Measurements from ENCODE around the gene DECR2.
A peak's percentile ranks its signal among the peaks of the same experiment; 100 is the strongest.
"Not testable (repeated sequence)": the region's sequence is repeated elsewhere in the genome, so short reads cannot be mapped to it uniquely, and the experiment has no call there.

The DECR2 gene

DNA sequence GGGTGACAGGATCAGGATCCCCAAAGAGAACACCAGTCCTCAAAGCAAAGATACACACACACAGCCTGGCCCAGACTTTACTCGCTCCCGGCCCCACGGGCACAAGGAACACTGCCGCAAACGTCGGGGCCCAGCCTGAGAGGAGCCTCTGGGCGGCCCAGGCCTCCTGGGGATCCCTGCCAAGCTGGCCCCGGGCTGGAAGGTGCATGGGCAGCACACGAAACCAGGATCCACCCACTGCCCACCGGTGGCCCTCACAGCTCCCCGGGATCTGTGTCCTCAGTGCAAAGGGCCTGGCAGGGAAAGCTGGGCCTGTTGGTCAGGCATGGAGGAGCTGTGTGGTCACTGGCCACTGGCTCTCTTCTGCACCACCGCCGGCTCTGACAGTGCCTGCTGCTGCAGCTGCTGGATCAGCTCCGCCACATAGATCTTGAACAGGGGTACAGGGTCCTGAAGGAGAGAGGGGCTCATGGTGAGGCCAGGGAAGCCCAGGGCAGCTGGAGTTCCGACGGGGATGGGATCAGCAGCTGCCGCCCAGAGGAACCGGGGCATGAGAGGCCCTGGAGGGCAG is 34.3 kb upstream of the DECR2 start:
- no peak for DNase-seq

DNA sequence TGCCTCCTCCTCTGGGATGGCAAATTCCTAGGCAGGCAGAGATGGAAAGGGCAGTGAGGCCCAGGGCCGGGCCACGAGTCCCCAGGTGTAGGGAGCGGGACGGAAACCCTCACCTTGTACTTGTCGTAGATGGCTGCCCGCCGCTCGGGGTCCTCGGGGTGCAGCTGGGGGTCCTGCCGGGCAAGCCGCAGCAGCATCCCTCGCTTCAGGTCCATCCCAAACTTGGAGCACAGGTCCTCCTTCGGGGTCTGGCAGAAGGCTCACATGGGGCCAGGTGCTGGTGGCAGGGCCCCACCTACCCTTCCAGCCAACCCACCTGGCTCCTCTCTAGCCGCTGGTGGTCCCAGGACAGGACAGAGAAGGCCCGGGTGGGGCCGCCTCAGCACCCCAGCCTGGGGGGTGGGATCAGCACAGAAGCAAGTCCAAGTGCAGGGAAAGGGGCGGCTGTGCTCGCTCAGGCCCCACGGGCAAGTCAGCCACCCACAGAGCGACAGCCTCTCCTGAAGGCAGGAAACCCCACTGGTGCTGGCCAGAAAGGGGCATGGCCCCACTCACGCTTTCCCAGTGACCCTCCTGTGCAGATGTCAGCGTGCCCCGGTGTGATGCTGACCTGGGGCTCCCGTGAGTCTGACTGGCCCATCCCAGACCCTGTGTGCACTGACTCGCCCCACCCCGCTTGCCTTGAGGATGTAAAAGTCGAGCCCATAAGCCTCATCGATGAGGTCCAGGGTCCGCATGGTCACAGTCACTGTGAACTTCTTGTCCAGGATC is 33.1 kb upstream of the DECR2 start:
- no peak for DNase-seq

DNA sequence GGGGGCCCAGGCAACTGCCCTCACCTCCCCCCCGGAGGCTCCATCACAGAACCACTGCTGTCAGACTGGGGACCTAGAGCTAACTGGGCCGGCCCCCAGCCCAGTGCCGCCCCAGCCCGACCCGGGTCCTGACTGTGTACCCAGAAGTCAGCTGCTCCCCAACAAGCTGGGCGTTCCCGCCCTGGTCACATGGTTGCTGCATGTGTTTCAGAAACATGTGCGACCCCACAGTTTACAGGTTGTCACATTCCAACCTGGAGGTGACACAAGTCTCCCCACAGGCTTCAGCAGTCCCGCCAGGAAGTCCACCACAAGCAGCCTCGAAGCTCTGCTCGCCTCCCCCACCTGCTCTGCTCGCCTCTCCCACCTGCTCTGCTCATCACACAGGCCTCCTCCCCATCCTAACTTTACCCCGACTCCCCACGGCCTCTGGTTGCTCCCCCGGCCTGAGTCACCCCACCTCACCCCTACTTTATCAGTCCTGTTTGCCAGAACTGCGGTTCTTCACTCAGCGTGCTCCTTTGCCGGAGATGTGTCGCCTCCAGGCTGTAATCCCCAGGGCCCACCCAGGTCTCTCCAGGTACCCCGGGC is 32.3 kb upstream of the DECR2 start:
- no peak for DNase-seq

DNA sequence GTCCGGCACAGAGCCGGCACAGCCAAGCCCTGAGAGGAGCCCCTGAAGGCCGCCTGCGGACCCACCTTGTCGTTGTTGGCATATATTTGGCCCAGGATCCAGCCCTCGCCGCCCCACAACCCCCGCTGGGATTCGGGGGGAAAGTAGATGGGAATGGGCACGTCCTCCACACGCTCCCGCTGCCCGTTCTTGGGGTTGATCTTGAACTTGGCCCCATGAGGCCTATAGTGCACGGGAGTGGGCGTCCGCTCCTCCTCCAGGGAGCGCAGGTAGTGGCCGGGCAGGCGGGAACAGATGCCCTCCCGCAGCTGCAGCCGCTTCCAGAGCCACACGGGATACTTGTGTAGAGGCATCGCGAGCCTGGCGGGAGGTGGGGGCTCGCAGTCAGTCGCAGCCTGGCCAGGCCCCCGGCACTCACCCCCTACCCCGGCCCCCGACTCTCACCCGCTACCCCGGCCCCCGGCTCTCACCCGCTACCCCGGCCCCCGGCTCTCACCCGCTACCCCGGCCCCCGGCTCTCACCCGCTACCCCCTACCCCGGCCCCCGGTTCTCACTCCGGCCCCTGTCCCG is 31.7 kb upstream of the DECR2 start:
- no peak for DNase-seq

DNA sequence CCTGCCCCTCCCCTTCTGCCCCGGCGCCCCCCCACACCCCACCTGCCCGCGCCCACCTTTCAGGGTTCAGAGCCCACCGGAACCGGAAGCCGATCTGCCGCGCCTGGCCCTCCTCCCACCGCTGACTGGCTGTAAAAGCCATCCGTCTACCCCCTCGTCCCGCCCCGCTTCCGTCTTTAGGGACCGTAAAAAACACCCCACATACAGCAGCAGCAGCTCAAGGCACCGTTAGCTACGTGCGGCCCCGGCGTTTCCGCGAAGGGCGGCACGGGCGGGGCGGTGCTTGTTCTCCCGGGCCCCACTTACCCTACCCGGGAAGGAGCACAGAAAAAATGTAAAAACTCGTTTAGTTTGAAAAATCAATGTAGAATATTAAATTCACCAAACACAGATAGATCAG is 31.2 kb upstream of the DECR2 start, which contains the start of gene MRPL28:
MRPL28 (minus strand) TSS at position 96 of the 400 bp plus-strand sequence. CDS start 320 bp downstream, outside the sequence.
- peak; percentile 91 for DNase-seq

DNA sequence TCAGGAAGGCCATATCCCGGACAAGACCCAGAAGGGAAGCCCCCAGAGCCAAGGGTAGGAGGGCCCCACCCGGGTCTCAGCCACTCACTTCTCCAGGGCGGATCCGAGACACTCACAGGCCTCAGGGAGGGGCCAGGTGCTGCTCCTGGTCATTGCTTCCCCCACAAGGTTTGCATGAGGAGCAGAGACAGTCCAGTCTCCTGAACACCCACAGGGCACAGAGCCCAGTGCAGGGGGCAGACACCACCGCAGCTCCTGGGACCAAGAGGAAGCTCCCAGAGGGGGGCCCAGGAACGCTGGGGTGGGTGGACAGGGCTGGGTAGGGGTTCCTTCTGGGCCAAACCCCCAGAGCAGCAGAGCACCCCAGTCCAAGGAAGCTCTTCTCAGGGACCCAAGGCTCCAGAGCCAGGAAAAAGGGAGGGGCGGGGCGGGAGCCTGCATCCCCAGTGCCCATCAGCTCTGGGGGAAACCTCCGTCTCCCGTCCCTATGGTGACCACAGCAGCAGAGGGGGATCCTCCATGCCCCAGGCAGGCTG is 30.6 kb upstream of the DECR2 start:
- no peak for DNase-seq

DNA sequence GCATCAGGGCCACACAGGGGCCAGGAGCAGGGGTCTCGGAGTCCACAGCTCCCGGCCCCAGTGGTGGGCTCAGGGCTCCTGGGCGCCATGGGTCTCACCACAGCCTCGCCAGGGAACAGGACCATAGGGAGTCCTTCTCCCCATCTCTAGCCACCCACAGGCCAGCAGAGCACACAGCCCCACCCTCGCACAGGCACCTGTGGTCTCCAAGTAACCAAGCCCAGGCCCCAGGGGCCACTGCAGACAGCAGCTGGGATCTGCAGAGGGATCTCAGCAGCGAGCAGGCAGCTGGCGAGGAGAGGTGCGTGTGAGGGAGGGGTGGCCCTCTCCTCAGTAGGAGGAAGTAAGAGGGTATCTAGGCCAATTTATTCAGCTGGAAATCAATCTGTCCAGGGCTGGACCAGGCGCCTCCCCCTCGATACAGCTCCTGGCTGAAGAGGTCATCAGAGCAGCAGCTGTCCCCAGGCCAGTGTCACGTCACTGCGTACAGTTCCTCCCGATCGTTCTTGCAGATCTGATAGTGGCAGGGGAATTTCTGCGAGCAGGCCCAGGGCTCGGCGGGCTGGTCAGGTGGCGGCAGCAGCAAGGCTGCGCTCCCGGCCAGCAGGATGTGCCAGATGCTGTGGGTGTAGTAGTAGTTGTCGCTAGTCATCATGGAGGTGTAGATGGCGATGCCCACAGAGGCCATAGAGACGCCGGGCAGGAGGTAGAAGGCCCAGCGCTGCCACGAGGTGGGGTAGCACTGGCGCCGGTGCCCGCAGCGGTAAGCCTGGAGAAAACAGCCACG is 30.0 kb upstream of the DECR2 start:
- peak; percentile 77 for DNase-seq

DNA sequence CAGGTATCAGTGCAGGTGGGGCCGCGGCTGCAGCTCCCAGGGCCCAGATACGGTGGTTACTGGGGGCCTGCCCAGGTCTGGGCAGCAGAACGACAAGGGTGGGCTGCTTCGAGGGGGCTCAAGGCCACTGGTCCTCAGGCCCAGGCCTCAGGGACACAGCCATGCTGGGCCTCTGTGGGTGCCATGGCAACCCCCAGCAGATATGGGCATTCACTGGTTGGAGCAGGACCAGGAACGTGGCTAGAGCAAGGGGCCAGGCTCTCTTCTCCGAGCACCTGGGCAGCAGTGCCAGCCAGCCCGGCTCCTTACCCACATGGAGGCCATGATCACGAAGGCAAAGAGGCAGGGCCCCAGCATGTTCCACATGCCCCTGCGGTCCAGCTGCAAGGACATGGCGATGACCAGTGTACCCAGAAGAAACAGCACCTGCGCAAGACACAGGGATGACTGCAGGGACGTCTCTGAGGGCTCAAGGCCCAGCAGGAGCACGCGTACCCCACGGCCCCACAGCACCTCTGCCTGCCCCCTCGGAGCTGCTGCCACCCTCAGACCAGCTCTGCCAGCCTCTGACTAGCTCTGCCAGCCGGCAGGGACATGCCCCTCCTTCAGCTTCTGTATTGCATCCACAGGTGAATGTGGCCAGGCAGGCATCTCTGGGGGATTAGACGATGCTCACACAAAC is 29.2 kb upstream of the DECR2 start:
- no peak for DNase-seq

DNA sequence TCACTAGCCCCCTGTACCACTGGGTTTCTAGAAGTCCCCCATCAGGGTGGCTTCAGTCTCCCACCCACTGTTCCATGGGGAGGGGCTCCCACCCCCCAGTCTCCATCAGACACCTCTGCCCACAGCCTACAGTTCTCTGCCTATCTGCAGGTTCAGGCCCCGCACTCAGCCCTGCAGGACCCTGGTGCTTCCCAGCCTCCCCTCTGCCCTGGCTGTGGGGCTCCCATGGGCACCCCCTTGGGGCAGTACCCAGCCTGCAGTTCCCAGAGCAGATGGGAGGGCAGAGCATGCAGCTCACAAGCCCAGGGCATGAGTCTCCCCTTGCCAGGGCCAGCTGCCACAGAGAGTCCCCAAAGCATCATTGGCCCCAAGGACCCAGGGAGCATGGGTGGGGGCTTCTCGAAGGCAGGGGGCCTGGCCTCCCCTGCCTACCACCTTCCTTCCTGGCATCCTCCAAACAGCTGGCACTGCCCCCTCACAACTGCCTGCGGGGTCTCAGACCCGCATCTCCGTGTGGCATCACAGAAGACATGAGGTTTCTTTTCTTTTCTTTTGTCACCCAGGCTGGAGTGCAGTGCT is 28.6 kb upstream of the DECR2 start:
- no peak for DNase-seq

DNA sequence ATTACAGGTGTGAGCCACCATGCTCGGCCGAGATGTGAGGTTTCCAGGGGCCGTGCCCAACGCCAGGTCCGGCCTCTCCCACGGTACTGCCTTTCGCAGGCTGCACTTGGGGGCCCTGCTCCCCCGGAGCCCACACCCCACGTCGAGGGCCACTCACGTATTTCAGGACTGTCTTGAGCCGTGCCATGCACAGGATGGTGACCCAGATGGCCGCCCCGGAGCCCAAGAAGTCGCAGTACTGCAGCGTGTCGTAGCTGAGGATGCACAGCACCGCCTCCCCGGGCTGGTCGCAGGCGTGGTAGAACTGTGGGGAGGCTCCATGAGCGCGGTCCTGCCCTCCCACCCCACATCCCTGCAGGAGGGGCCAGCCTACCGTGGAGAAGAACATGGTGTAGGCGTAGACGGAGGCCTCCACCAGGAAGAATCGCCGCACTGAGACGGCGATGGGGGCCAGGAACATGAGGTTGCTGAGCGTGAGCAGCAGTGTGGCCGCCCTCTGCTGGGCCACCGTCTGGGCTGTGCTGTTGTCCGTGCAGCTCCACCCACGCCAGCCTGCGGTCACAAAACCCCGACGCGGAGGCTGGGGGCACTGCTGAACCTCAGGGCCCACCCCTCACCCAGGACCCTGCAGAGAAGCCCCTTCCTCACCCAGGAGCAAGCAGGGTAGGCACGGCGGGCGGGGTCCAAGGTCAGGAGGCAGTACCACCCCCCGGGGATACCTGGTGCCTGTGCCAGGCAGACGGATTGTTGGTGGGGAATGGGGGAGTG is 27.7 kb upstream of the DECR2 start:
- no peak for DNase-seq

DNA sequence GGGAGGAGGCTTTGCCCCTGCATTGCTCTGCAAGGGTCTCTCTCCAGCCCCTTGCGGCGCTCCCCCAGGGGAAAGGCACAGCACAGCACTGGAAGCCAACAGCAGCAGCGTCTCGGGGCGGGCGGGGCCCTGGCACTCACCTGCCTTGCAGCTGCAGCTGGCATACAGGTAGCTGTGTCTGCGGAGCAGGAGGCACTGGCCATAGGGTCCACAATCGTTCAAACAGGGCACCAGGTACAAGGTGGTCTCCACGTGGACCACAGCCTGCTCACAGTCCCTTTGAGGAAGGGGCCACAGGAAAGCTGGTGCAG is 27.1 kb upstream of the DECR2 start:
- DNase-seq = no peak

DNA sequence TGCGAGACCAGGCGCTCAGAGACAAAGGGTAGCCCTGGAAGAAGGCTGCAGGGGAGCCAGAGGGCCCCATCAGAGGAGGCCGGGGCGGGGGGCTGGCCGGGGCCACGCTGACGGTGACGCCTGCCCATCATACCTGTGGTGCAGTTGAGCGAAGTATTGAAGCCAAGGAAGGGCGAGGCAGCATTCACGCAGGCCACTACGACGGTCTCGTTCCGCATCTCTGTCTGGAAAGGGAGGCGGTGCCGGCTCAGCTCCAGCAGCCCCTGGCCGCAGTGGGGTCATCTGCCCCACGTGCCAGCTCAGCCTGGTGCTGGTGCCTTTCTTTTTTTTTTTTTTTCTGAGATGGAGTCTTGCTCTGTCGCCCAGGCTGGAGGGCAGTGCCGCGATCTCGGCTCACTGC is 26.5 kb upstream of the DECR2 start:
- no peak for DNase-seq

DNA sequence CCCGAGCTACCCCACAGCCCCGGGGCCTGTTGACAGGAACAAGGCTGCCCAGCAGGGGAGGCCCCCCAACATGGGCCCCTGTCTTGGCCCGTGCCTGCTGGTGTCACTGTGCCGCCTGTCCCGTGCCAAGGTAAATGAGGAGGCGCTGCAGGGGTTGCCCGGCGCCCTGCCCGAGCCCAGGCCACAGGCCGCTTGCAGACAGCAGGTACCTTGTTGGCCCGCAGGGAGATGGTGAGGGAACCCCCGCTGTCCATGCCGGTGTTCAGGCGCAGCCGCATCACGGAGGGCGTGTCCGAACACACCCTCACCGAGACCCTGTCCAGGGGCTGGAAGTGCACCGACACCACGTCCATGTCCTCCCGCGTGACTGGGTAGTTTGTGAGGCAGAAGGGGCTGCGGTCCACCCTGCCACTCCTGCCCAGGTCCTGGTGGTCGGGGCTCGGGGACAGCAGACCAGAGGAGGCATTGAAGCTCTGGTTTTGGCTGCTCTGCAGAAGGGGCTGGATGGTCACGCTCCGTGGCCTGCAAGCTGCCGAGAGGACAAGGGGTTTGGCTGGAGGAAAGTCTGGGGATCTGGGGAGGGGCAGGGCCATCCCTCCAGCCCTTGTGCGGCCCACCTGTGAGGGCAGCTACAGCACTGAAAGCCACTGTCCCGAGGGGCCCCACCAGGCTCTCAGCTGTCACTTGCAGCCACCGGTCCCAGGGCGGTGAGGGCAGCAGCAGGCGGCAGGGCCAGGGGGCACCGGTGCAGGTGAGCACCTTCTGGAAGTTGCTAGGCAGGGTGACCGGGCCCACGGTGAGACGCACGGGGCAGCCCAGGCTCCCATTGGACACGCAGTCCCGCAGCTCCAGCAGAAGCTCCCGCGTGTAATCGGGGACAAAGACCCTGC is 25.5 kb upstream of the DECR2 start:
- DNase-seq = no peak

DNA sequence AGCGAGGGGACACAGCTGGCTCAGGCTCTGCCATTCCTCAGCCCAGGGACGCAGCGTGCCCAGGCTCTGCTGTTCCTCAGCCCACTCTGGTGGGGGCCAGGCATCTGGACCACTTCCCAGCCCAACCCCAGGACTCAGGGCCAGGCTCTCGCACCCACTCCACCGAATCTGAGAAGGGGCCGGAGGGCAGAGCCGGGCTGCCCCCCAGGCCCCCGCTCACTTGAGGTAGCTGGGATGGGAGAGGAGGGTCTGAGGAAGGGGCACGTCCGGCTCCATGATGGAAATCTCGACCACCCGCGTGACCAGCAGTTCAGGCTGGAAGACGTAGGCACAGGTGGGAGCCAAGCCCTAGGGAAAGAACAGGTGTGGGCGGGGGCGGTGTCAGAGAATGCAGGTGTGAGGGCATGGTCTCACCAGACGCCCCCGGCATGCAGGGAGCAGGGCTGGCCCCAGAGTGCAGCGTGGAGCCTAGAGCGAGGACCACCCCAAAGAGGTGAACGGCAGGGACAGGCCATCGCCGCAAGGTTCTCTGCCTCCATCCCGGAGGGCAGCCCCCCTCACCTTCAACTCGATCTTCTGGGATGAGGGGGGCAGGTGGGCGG is 24.8 kb upstream of the DECR2 start:
- DNase-seq = no peak

DNA sequence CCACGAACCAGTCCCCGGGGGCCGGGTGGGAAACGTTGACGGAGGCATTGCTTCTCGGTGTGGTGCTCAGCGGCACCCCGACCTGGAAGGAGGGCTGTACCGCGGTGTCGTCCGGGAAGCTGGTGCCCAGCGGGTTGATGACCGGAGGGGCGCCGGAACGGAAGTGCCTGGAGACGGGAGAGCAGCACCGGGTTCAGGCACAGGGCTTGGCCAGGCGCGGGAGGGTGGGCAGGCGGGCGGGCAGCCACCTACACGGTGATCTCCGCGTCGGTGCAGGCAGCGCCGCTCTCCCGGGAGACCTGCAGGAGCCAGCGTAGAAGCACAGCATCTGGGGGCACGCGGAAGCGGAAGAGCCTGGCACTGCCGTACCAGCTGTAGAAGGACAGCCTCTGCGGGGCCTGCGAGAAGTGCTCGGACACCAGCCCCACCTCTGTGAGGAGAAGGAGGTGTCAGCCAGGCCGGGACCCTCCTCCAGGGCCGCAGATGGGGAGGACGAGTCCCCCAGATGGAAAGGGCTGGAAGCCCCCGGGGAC is 24.2 kb upstream of the DECR2 start:
- no peak for DNase-seq

DNA sequence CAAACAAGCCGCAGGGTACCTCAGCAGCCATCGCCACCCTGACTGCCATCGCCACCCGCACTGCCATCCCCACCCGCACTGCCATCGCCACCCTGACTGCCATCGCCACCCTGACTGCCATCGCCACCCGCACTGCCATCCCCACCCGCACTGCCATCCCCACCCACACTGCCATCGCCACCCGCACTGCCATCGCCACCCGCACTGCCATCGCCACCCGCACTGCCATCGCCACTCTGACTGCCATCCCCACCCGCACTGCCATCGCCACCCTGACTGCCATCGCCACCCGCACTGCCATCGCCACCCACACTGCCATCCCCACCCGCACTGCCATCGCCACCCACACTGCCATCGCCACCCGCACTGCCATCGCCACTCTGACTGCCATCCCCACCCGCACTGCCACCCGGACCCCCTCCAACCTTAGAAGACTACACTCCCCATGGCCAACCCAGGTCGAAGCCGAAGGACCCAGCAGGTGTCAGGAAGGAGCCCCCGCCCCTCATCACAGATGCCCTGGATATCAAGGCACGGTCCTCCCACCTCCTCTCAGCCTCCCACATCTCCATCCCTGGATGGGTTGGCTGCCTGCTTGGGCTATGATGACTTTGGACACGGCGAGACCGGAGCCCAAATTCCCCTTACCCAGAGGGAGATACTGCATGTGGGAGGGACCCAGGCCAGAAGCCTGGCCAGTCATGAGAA is 23.4 kb upstream of the DECR2 start:
- DNase-seq = not testable (repeated sequence)

DNA sequence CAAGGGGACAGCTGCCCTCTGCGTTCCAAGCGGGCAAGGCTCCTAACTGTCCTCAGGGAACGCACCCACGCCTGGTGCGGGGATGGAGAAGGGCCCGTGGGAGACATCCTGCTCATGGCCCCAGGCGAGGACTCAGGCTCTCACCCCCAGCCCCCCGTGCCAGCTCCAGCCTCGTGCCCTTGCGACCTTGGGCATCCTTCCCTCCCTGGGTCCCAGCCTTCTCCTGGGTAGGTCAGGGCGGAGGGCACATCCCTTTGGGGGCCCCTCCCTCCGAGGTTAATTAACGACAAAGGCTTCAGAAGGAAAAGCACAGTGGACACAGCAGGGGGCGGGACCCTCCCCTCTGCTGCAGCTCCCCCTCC is 22.9 kb upstream of the DECR2 start:
- no peak for DNase-seq

DNA sequence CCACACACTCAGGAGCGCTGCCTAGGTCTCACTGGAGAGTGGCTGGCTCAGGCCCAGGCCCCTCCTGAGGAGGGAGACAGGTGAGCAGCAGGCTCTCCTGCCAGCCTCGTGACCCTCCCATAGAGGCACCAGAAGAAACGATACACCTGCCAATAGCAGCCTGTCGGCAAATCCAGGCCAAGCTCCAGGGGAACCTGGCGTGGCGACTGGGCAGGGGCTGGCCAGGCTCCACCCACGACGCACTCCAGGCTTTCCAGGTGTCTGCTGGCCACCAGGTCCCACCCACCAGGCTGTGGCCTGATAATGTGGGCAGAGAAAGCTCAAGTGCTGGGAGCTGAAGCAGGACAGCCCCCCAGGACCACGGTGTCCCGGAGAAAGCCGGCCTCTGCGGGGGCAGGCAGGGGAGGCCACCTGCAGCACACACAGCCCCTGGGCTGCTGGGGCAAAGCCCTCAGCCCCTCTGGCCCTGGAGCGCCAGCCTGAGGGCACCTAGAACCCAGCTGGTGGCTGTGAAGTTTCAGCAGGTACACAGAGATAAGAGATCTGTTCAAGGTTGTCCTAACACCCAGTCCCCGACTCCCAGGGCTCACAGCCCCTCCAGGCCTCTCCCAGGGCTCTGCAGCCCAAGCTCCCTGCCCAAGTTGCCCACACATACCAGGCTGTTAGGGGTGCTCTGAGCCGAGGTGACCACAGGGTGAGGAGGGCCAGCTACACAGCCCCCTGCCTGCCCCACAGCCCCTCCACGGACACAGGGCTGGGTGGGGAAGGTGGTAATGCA is 22.3 kb upstream of the DECR2 start:
- peak; percentile 93 for DNase-seq

Data from DMS153 (cell line).